Prostate gland (tissue), 2 donors: Measurements from ENCODE around the gene GMNN.

Experiments
- CTCF ChIP-seq, 4 experiments: fragments of 200-600 bp in 2 of 4; fragments of 450-650 bp in 2 of 4; sonication (generic) in 2 of 4; IDR thresholded peaks; 1 replicate in 3 of 4; 2 replicates in 1 of 4; pipeline ENCODE4 v1.5.1; 2016 to 2019; ENCODE audit warnings: antibody characterized with exemption in 4 of 4, mild to moderate bottlenecking in 2 of 4, moderate library complexity in 2 of 4
- POLR2A ChIP-seq: fragments of 450-650 bp; IDR thresholded peaks from one replicate; pipeline ENCODE4 v1.6.1; 2016; ENCODE audit warnings: antibody characterized with exemption, mild to moderate bottlenecking

GRCh38 chr6:24744911-24745310 is 29.8 kb upstream of the GMNN start:
- TF ChIP-seq CTCF (IDR thresholded peaks at IDR 0.05) = no peak
- no peak for TF ChIP-seq POLR2A
